Parathyroid adenoma (tissue), 2 donors: ENCODE results near the gene ZFP36L1.

Experiments
- H2AFZ ChIP-seq: fragments of 300-600 bp; sonication (generic); one replicate; pipeline ENCODE4 v1.7.0; 2017; ENCODE audit warnings: antibody characterized with exemption, mild to moderate bottlenecking
- H3K27ac ChIP-seq: fragments of 300-600 bp; sonication (generic); one replicate; pipeline ENCODE4 v1.7.0; 2017
- H3K27me3 ChIP-seq: fragments of 300-600 bp; sonication (generic); one replicate; pipeline ENCODE4 v1.7.0; 2017; ENCODE audit warnings: low read length; ENCODE audit not compliant: control insufficient read depth, insufficient read depth
- H3K36me3 ChIP-seq: fragments of 300-600 bp; sonication (generic); one replicate; pipeline ENCODE4 v1.7.0; 2017; ENCODE audit warnings: low read length; ENCODE audit not compliant: control insufficient read depth, insufficient read depth
- H3K4me1 ChIP-seq: fragments of 300-600 bp; sonication (generic); one replicate; pipeline ENCODE4 v1.7.0; 2017; ENCODE audit warnings: control low read depth
- H3K4me2 ChIP-seq: fragments of 300-600 bp; sonication (generic); one replicate; pipeline ENCODE4 v1.7.0; 2017; ENCODE audit warnings: low read length
- H3K4me3 ChIP-seq: fragments of 300-600 bp; sonication (generic); one replicate; pipeline ENCODE4 v1.7.0; 2017; ENCODE audit warnings: low read depth, low read length
- H3K79me2 ChIP-seq: fragments of 300-600 bp; sonication (generic); one replicate; pipeline ENCODE4 v1.7.0; 2017; ENCODE audit warnings: control low read depth
- H3K9ac ChIP-seq: fragments of 300-600 bp; sonication (generic); one replicate; pipeline ENCODE4 v1.7.0; 2017; ENCODE audit warnings: mild to moderate bottlenecking
- H3K9me3 ChIP-seq: fragments of 300-600 bp; sonication (generic); one replicate; pipeline ENCODE4 v1.7.0; 2017; ENCODE audit warnings: low read length; ENCODE audit not compliant: control insufficient read depth
- TF ChIP-seq, protein P1 (sequence below): fragments of 300-600 bp; sonication (generic); IDR thresholded peaks from one replicate; pipeline ENCODE4 v1.7.0; 2017; ENCODE audit warnings: antibody characterized with exemption, mild to moderate bottlenecking
- donor health status: primary hyperparathyroidism.

Gene ZFP36L1

GRCh38 chr14:68757618-68758081 lies 35.2 kb downstream of the ZFP36L1 start:
- H3K9me3 ChIP-seq: no peaks in the 10 kb centered on the region
- H2AFZ ChIP-seq: no peak overlapping the region
- no peaks in the 10 kb centered on the region for H3K36me3 ChIP-seq
- H3K9ac ChIP-seq: no peak overlapping the region
- no peak overlapping the region for H3K4me3 ChIP-seq
- H3K79me2 ChIP-seq: no peaks in the 10 kb centered on the region
- H3K27me3 ChIP-seq: no peaks in the 10 kb centered on the region
- H3K4me2 ChIP-seq: no peak overlapping the region
- TF ChIP-seq, protein P1, sequence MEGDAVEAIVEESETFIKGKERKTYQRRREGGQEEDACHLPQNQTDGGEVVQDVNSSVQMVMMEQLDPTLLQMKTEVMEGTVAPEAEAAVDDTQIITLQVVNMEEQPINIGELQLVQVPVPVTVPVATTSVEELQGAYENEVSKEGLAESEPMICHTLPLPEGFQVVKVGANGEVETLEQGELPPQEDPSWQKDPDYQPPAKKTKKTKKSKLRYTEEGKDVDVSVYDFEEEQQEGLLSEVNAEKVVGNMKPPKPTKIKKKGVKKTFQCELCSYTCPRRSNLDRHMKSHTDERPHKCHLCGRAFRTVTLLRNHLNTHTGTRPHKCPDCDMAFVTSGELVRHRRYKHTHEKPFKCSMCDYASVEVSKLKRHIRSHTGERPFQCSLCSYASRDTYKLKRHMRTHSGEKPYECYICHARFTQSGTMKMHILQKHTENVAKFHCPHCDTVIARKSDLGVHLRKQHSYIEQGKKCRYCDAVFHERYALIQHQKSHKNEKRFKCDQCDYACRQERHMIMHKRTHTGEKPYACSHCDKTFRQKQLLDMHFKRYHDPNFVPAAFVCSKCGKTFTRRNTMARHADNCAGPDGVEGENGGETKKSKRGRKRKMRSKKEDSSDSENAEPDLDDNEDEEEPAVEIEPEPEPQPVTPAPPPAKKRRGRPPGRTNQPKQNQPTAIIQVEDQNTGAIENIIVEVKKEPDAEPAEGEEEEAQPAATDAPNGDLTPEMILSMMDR: no peak
- no peak overlapping the region for H3K27ac ChIP-seq
- H3K4me1 ChIP-seq: peaks cover 4% of the 10 kb centered on the region

GRCh38 chr14:68756734-68757133 lies 36.1 kb downstream of the ZFP36L1 start:
- TF ChIP-seq, protein P1: no peak
- no peaks in the 10 kb centered on the region for H3K36me3 ChIP-seq
- no peak overlapping the region for H3K27ac ChIP-seq
- no peaks in the 10 kb centered on the region for H3K9me3 ChIP-seq
- no peak overlapping the region for H3K4me3 ChIP-seq
- no peak overlapping the region for H3K4me2 ChIP-seq
- H3K4me1 ChIP-seq: no peaks in the 10 kb centered on the region
- H2AFZ ChIP-seq: no peak overlapping the region
- H3K9ac ChIP-seq: no peak overlapping the region
- H3K27me3 ChIP-seq: no peaks in the 10 kb centered on the region
- H3K79me2 ChIP-seq: no peaks in the 10 kb centered on the region

- Histone ChIP-seq H3K4me2 (no peak overlapping the region), H3K27ac (no peak overlapping the region), H3K27me3 (no peaks in the 10 kb centered on the region), H3K9ac (no peak overlapping the region), H2AFZ (no peak overlapping the region), H3K79me2 (no peaks in the 10 kb centered on the region), H3K4me3 (no peak overlapping the region), H3K36me3 (no peaks in the 10 kb centered on the region), H3K9me3 (no peaks in the 10 kb centered on the region), H3K4me1 (no peaks in the 10 kb centered on the region)
- TF ChIP-seq, protein P1: no peak
Measured at GRCh38 chr14:68756000-68756481, 36.8 kb downstream of the ZFP36L1 start.

DNA sequence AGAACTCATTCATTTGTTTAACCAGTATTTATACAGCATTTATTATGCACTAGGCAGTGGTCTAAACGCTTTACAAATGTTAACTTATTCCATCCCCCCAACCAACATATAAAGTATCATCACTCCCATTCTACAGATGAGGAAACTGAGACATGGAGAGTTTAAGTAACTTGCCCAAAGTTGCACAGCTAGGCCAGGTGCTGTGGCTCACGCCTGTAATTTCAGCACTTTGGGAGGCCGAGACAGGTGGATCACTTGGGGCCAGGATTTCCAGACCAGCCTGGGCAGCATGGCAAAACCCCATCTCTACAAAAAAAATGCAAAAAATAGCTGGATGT lies 37.9 kb downstream of the ZFP36L1 start:
- H3K79me2 ChIP-seq: no peaks in the 10 kb centered on the region

DNA sequence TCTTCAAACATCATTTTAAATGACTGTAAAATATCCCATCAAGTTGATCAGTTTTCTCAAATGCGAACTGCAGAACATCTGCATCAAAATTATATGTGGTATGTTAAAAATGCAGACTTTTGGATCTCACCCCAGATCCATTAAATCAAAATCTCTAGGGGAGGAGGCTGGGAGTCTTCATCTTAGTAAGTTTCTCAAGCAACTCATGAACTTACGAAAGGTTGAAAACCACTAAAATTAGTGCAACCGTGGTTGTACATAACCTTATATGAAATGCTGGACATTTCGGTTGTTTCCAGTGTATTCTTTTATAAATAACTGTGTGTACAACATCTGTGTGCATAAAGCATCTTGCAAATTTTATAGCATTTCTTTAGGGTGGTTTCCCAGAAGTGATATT lies 39.2 kb downstream of the ZFP36L1 start:
- Histone ChIP-seq H3K79me2 (no peaks in the 10 kb centered on the region), H3K27me3 (no peaks in the 10 kb centered on the region), H3K4me3 (no peak overlapping the region), H3K4me2 (no peak overlapping the region), H3K9ac (no peak overlapping the region), H3K36me3 (no peaks in the 10 kb centered on the region), H3K27ac (no peak overlapping the region), H3K4me1 (no peaks in the 10 kb centered on the region), H2AFZ (no peak overlapping the region), H3K9me3 (no peaks in the 10 kb centered on the region)
- TF ChIP-seq, protein P1: no peak

More for the DNA sequence above, 37.9 kb downstream of the ZFP36L1 start:
- TF ChIP-seq, protein P1: no peak
- Histone ChIP-seq H3K9me3 (no peaks in the 10 kb centered on the region), H3K4me1 (no peaks in the 10 kb centered on the region), H3K27me3 (no peaks in the 10 kb centered on the region), H3K36me3 (no peaks in the 10 kb centered on the region), H2AFZ (no peak overlapping the region), H3K27ac (no peak overlapping the region), H3K4me2 (no peak overlapping the region), H3K9ac (no peak overlapping the region), H3K4me3 (no peak overlapping the region)
